ENCODE results near the gene MIF. TPM values are rescaled to one million over a fixed set of nuclear protein-coding genes. Genes with fewer than 3 reads are reported as not detected.

MIF gene
- total and polyA plus RNA-seq, 4 donors = 108 to 1,047 (median 303) TPM

DNA sequence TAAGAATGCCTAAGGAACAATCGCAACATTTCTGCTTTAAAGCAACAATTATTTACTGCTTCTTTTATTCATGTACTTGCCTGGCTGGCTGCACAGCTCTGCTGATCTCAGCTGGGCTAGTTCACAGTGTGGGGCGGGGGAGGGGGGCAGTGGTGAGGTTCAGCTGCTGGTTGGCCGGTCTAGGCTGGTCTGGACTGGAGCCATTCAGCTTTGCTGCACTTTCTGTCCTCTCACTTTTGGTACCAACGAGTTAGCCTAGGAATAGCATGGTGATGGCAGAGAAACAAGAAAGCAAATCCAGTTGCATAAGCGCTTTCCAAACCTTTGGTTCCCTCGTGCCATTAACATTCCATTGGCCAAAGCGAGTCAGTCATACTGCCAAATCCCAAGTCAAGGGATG is 16.0 kb upstream of the MIF start:
- H3K27me3 ChIP-seq (ENCODE audit: control insufficient read depth in 4 of 4, insufficient read depth in 4 of 4, low read length in 3 of 4) = no peaks in the 10 kb centered on the region
- WGBS = 90% methylated on average over 7 of the region's 7 CpGs
- H3K4me1 ChIP-seq (ENCODE audit: control insufficient read depth in 4 of 4, insufficient read depth in 4 of 4, low read length in 3 of 4) = no peaks in the 10 kb centered on the region
- H3K9me3 ChIP-seq (ENCODE audit: control insufficient read depth in 4 of 4, low read length in 3 of 4) = no peaks in the 10 kb centered on the region
- TF ChIP-seq RXRA (IDR thresholded peaks at IDR 0.05) (no peak), FOXA2 (IDR thresholded peaks at IDR 0.05) (no peak), GABPA (IDR thresholded peaks at IDR 0.05 in 1 of 2, conservative IDR thresholded peaks at IDR 0.05 in 1 of 2) (no peak), ATF3 (IDR thresholded peaks at IDR 0.05) (no peak), FOXA1 (IDR thresholded peaks at IDR 0.05) (no peak), HNF4A (conservative IDR thresholded peaks at IDR 0.05) (no peak), JUND (IDR thresholded peaks at IDR 0.05) (no peak), SP1 (IDR thresholded peaks at IDR 0.05) (no peak), NR2F2 (IDR thresholded peaks at IDR 0.05) (no peak), EGR1 (IDR thresholded peaks at IDR 0.05; ENCODE audit: low read depth in 2 of 2) (no peak), REST (IDR thresholded peaks at IDR 0.05) (no peak), RAD21 (IDR thresholded peaks at IDR 0.05) (no peak), HNF4G (IDR thresholded peaks at IDR 0.05) (no peak), TAF1 (conservative IDR thresholded peaks at IDR 0.05) (no peak), YY1 (IDR thresholded peaks at IDR 0.05) (no peak)
- TF ChIP-seq, protein P1, sequence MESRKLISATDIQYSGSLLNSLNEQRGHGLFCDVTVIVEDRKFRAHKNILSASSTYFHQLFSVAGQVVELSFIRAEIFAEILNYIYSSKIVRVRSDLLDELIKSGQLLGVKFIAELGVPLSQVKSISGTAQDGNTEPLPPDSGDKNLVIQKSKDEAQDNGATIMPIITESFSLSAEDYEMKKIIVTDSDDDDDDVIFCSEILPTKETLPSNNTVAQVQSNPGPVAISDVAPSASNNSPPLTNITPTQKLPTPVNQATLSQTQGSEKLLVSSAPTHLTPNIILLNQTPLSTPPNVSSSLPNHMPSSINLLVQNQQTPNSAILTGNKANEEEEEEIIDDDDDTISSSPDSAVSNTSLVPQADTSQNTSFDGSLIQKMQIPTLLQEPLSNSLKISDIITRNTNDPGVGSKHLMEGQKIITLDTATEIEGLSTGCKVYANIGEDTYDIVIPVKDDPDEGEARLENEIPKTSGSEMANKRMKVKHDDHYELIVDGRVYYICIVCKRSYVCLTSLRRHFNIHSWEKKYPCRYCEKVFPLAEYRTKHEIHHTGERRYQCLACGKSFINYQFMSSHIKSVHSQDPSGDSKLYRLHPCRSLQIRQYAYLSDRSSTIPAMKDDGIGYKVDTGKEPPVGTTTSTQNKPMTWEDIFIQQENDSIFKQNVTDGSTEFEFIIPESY (IDR thresholded peaks at IDR 0.05) = no peak
- TF ChIP-seq, protein P2, sequence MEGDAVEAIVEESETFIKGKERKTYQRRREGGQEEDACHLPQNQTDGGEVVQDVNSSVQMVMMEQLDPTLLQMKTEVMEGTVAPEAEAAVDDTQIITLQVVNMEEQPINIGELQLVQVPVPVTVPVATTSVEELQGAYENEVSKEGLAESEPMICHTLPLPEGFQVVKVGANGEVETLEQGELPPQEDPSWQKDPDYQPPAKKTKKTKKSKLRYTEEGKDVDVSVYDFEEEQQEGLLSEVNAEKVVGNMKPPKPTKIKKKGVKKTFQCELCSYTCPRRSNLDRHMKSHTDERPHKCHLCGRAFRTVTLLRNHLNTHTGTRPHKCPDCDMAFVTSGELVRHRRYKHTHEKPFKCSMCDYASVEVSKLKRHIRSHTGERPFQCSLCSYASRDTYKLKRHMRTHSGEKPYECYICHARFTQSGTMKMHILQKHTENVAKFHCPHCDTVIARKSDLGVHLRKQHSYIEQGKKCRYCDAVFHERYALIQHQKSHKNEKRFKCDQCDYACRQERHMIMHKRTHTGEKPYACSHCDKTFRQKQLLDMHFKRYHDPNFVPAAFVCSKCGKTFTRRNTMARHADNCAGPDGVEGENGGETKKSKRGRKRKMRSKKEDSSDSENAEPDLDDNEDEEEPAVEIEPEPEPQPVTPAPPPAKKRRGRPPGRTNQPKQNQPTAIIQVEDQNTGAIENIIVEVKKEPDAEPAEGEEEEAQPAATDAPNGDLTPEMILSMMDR (IDR thresholded peaks at IDR 0.05; ENCODE audit: low read depth, low read length, missing input control) = no peak
- TF ChIP-seq, protein P3, sequence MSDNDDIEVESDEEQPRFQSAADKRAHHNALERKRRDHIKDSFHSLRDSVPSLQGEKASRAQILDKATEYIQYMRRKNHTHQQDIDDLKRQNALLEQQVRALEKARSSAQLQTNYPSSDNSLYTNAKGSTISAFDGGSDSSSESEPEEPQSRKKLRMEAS (IDR thresholded peaks at IDR 0.05) = no peak
- no peak overlapping the region for H3K27ac ChIP-seq (ENCODE audit: low read depth in 1 of 2, low read length in 2 of 2)
- H3K4me3 ChIP-seq (ENCODE audit: low read depth in 1 of 3, low read length in 3 of 3) = no peak overlapping the region
- H3K9ac ChIP-seq (ENCODE audit: low read depth in 1 of 2, low read length in 2 of 2) = no peak overlapping the region
- DNase-seq (ENCODE audit: low spot score) = no peak
- H3K36me3 ChIP-seq (ENCODE audit: control insufficient read depth in 4 of 4, insufficient read depth in 3 of 4, low read depth in 1 of 4, low read length in 3 of 4) = peaks cover 3 to 21% (median 8%) of the 10 kb centered on the region in 4 donors

Data from liver (tissue), 9 donors.